Psoas muscle (tissue), 8 donors: ENCODE data around the gene COBLL1. TPM values are rescaled to one million over a fixed set of nuclear protein-coding genes. Genes with fewer than 3 reads are reported as not detected.

Experiments used
- ATAC-seq, 4 donors: fragments of 200-7000 bp; cut with Tn5 transposase; one replicate each; pipeline ENCODE4 v1.9.1; 2020; ENCODE audit warnings: moderate library complexity in 3 of 4, mild to moderate bottlenecking in 2 of 4
- DNase-seq, 2 donors: peaks; one replicate each; pipeline ENCODE4 v3.0.0-alpha.2; 2020
- H3K27ac ChIP-seq: fragments of 200-600 bp; one replicate; pipeline ENCODE4 v1.8.0; 2022
- H3K27me3 ChIP-seq, 3 donors: fragments of 200-600 bp in 1 of 3; one replicate each; pipeline versions ENCODE4 v1.6.1 to v1.8.0; 2013 to 2022; ENCODE audit warnings: low read length in 2 of 3, mild to moderate bottlenecking in 2 of 3, moderate library complexity in 1 of 3; ENCODE audit not compliant: insufficient read depth in 3 of 3
- H3K36me3 ChIP-seq, 2 donors: fragments of 200-600 bp in 1 of 2; one replicate each; pipeline versions ENCODE4 v1.6.1 to v1.8.0; 2013 to 2022; ENCODE audit warnings: low read depth in 1 of 2, mild to moderate bottlenecking in 1 of 2, moderate library complexity in 1 of 2; ENCODE audit not compliant: insufficient read depth in 1 of 2
- H3K4me1 ChIP-seq: fragments of 200-600 bp; one replicate; pipeline ENCODE4 v1.8.0; 2022
- H3K4me3 ChIP-seq: fragments of 200-600 bp; one replicate; pipeline ENCODE4 v1.8.0; 2022; ENCODE audit warnings: mild to moderate bottlenecking
- H3K9me3 ChIP-seq: fragments of 200-600 bp; one replicate; pipeline ENCODE4 v1.8.0; 2022
- WGBS, 3 donors: extraction: QIAGEN DNeasy Blood & Tissue Kit; methylation state at CpG; one replicate each; pipeline versions ENCODE4 v1.1.6 to v1.1.7; 2013; 5-methylcytosine and 5-hydroxymethylcytosine counted together
- intact Hi-C, 2 donors: fragments of 100-400 bp; cut with DNase I; formaldehyde crosslinking; loops; one replicate each; pipeline versions ENCODE4 v1.11.0 to v1.14.2; 2022
- polyA plus RNA-seq, 3 donors: library from polyadenylated mRNA; stranded (reverse); fragments of 200-250 nt; gene quantifications; one replicate each; pipeline ENCODE4 v1.2.3, GENCODE V29; 2013
- total RNA-seq, 4 donors: library from RNA; stranded (reverse); fragmentation: NEBNext Ultra II Directional in 2 of 4; extraction: Animal tissue kit (Norgen Biotek cat#: 25700) in 2 of 4; gene quantifications; one replicate each; pipeline versions ENCODE4 v1.2.1 to v1.2.4, GENCODE V29; 2021 to 2023
- TF ChIP-seq, protein P1 (sequence below): fragments of 200-600 bp; IDR thresholded peaks from one replicate; pipeline ENCODE4 v1.8.0; 2022; ENCODE audit warnings: antibody characterized with exemption
- donor health status: healthy with polysubstance abuse.
- donor health status: DM: no; HTN: no; CAD: no; lungs with moderate emphysema.
- donor health status: Bipolar disorder and iron deficiency.
- donor health status: healthy.
- donor health status: DM: yes; HTN: yes; CAD: no.
- donor health status: DM: no; HTN: no; CAD: no.
- donor health status: DM: no; HTN: no; CAD: no.
- donor health status: DM: yes; HTN: yes; CAD: no.

Gene COBLL1
- total and polyA plus RNA-seq, 7 donors, result 1.5 to 6.1 (median 3.4) TPM

DNA sequence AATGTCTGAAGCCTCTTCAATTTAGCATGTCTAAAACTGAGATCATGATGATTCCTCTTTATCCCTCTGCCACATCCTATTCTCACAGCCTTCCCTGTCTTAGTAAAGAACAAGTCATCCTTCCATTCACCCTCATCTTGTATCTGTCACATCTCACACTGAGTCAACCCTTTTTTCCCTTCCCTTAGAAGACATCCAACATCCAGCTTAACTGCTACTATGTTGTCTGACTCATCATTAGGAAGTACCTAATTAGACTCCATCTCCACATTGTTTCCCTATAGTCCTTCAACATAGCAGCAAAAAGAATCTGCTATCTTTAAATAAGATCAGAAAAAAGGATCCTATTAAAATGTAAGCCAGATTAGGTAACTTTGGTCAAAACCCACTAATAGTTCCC, 135.1 kb downstream of the COBLL1 start:
- intact Hi-C loops, result no loop called here
- Histone ChIP-seq H3K36me3 (no peaks in the 10 kb centered on the region), H3K4me1 (no peaks in the 10 kb centered on the region), H3K27ac (no peak overlapping the region), H3K9me3 (no peaks in the 10 kb centered on the region), H3K4me3 (no peak overlapping the region), H3K27me3 (no peaks in the 10 kb centered on the region)
- TF ChIP-seq, protein P1, sequence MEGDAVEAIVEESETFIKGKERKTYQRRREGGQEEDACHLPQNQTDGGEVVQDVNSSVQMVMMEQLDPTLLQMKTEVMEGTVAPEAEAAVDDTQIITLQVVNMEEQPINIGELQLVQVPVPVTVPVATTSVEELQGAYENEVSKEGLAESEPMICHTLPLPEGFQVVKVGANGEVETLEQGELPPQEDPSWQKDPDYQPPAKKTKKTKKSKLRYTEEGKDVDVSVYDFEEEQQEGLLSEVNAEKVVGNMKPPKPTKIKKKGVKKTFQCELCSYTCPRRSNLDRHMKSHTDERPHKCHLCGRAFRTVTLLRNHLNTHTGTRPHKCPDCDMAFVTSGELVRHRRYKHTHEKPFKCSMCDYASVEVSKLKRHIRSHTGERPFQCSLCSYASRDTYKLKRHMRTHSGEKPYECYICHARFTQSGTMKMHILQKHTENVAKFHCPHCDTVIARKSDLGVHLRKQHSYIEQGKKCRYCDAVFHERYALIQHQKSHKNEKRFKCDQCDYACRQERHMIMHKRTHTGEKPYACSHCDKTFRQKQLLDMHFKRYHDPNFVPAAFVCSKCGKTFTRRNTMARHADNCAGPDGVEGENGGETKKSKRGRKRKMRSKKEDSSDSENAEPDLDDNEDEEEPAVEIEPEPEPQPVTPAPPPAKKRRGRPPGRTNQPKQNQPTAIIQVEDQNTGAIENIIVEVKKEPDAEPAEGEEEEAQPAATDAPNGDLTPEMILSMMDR, result no peak
- DNase-seq, result no peak
- no peak for ATAC-seq

DNA sequence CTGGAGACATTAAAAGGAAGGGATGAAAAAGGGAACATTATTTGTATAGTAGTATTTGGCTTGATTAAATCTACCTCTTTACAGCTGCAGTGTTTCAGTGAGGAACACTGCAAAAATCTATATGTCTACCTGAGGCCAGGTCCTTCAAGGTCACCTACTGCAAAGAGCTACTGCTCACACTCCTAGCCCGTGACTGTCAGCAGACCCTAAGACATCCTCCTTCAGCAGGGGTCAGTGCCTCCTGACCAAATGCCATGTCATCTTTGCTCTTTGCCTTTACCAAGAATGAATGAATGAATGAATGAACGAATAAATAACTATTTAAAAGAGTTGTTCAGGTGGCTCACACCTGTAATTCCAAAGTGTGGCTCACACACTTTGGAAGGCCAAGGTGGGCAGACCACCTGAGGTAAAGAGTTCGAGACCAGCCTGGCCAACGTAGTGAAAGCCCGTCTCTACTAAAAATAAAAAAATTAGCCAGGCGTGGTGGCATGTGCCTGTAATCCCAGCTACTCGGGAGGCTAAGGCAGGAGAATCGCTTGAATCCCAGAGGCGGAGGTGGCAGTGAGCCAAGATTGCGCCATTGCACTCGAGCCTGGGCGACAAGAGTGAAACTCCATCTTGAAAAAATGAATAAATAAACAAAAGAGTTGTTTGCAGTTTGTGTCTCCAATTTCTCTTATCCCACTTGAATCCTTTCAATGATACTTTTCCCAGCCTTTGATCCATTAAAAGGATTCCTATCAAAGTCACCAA, 136.0 kb downstream of the COBLL1 start:
- intact Hi-C loops, result no loop called here
- TF ChIP-seq, protein P1, result no peak
- ATAC-seq (no peak), DNase-seq (no peak)
- WGBS, 3 donors, result 92 to 94% (median 93%) methylated on average over 12 of the region's 12 CpGs
- H3K36me3 ChIP-seq, result no peaks in the 10 kb centered on the region
- no peak overlapping the region for H3K27ac ChIP-seq
- no peaks in the 10 kb centered on the region for H3K27me3 ChIP-seq
- no peaks in the 10 kb centered on the region for H3K9me3 ChIP-seq
- no peaks in the 10 kb centered on the region for H3K4me1 ChIP-seq
- H3K4me3 ChIP-seq, result no peak overlapping the region

DNA sequence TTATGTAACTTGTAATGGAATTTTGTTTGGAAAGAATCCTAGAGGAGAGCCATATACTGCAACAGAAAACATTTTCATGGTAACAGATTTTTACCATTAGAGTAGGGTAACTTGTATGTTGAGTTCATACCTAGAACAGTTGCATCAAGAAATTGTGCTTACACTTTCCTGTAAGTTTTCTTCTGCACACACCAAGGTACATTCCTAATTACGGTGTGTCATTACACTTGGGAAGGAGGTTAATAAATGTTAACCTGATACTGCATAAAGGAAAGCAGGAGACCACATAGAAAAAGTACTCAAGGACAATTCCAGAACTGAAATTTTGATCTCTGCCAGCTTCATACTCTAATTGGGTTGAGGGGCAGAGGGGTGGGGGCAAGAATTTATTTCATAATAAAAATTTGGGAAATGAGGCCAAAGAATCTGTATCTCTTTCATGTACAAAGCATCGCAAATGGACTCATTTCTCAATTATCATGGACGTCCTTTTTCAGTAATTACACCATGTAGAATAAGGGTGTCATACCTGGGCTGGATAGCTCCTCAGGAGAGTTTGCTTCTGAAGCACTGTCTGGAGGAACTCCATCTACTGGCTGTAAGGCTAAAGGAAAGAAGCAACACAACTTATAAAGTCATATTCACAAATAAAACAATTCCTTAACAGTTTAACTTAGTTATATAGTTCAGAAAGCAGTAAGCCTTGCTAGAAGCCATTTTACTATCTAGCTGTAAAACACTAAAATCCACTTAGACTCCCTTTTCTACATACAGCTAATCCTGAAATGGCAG, 137.5 kb downstream of the COBLL1 start:
- TF ChIP-seq, protein P1, result no peak
- Histone ChIP-seq H3K4me3 (no peak overlapping the region), H3K9me3 (no peaks in the 10 kb centered on the region), H3K36me3 (peaks cover 0 to 7% of the 10 kb centered on the region in 2 donors), H3K27me3 (no peaks in the 10 kb centered on the region), H3K27ac (no peak overlapping the region), H3K4me1 (no peaks in the 10 kb centered on the region)
- DNase-seq (no peak), ATAC-seq (no peak)
- intact Hi-C loops, result no loop called here
- 73 to 87% (median 77%) methylated on average over 3 of the region's 3 CpGs for WGBS, 3 donors

DNA sequence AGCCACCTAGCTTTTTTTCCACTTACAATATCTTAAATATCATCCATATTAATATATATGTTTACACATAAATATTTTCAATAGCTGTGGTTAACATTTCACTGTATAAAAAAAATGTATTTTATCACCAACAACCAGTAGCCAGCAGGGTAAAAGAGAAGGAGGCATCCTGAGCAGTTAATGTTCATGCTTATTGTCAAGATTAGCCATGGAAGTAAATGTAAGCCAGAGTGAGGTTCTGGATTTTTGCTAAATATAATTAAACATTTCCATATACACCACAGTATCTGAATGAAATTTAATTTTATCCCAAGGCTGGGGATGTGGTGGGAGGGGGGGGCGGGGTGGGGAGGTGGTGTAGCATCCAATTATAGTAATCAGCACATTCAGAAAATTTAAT, 140.1 kb downstream of the COBLL1 start:
- 95 to 98% (median 95%) methylated on average over 1 of the region's 1 CpG for whole genome bisulfite sequencing, 3 donors
- H3K9me3 ChIP-seq, result no peaks in the 10 kb centered on the region
- H3K27me3 ChIP-seq, result no peaks in the 10 kb centered on the region
- no peak overlapping the region for H3K4me3 ChIP-seq
- TF ChIP-seq, protein P1, result no peak
- intact Hi-C loops, result no loop called here
- H3K4me1 ChIP-seq, result no peaks in the 10 kb centered on the region
- ATAC-seq (no peak), DNase-seq (no peak)
- H3K27ac ChIP-seq, result no peak overlapping the region
- peaks cover 0 to 7% of the 10 kb centered on the region in 2 donors for H3K36me3 ChIP-seq
